NCI-H2081 treated with DMSO at 0.1 percent for 48 hours (cell line): ENCODE data around the gene EPYC.
A peak's percentile ranks its signal among the peaks of the same experiment; 100 is the strongest.

Experiments used
- DNase-seq: peaks from one replicate; lab custom pipeline; 2025; lab: John Stamatoyannopoulos, UW

EPYC gene

DNA sequence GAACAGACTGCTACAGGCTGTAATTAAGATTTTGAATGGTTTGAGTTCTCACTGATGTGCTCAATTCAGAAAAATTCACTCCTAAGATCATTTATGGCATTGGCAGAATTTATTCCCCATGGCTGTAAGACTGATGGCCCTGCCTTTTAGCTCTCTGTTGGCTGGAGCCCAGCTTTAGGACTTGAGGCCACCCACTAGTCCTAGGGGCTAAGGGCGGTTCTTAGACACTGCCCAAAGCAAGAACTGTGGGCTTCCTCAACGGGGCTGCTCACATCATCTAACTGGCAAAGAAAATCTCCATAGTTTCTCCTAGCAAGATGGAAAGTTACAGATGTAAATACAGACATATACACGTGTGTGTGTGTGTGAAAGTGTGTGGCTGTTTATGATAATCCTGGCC lies 46.4 kb downstream of the EPYC start:
- no peak for DNase-seq

DNA sequence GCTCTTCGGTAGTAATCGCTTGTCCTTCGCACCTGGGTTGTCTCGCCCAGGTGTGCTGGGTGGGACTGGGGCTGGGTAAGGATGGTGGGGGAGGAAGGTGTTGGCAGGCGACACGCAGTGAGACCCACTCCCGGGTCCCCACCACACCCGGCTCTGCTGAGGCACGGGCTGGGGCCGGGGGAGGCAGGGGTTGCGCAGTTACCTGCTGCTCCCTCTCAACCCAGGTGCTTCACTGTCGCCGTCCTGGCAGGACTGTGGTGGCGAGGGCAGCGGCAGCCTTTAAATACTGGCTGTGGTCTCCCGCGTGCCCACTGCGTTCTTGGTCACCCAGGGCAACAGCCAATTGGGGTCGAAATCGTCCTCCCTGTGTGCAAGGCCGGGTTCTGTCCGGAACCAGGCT lies 49.9 kb downstream of the EPYC start, which contains the start of gene CCER1:
Gene CCER1, minus strand, starts transcription at position 256 of the 400 bp plus-strand sequence. CDS start 434 bp downstream, outside the sequence.
- DNase-seq, result no peak

DNA sequence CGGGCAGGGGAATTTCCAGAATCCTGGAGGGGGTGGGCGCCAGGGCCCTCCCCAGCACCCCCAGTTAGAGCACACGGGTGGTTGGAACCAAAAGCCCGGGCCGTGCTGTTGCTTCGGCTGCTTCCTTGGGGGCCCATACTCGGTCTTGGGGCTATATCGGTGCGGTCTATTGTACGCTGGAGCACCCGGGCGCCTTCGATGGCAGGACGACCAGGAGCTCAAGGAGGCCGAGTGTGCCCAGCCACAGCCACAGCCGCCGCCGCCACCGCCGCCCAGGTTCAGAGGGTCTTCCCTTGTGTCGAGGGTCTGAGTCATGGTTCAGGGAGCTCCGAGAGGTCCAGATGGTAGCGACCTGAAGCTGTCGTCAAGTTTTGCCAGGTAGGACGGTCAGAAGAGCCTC lies 50.3 kb downstream of the EPYC start:
- no peak for DNase-seq

DNA sequence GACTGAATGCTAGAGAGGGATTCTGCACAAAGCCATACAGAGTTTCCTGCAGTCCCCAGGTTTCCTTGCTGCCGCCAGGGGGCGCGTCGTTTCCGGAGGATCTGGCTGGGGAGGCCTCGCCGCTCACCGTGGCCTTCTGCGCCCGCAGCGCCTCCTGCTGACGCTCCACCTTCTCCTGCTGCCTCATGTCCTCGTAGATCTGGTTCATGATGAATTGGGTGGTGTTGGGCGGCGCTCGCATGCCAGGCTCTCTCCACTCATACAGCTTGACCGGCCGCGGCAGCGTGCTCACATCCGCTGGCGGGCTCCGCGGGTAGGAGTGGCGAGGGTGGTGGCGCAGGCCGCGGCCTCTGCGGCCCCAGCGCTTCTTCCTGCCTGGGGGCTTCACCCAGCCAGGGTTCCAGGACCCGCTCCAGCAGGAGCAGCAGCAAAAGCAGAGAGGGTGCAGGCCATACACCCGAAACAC lies 50.8 kb downstream of the EPYC start:
- no peak for DNase-seq

DNA sequence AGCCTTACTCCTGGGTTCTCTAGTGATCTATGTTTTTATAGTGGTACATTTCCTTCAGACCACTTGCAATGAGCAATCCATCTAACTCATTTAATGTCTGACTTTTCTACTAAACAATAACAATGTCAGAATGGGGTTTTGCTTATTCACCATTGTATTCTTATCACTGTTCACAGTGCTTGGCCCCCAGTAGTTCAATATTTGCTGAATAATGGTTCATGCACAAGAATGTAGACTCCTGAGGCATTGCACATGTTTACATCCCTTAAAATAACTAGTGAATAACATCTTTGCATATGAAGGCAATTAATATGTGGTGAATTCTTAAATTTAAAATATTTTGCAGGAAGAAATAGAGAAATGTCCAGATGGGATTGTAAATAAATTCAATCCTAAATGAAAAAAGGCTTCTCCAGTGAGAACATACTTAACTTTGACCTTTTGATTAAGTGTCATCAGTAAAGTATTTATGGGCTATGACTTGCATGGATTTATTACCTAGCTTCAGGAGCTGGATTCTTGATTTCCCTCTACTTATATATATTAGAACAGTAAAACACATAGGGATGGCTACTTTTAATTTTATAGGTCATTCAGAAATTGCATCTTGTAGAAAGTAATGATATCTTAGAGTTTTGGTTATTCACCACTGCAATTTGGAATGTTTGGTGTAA lies 53.2 kb downstream of the EPYC start:
- DNase-seq, result no peak

DNA sequence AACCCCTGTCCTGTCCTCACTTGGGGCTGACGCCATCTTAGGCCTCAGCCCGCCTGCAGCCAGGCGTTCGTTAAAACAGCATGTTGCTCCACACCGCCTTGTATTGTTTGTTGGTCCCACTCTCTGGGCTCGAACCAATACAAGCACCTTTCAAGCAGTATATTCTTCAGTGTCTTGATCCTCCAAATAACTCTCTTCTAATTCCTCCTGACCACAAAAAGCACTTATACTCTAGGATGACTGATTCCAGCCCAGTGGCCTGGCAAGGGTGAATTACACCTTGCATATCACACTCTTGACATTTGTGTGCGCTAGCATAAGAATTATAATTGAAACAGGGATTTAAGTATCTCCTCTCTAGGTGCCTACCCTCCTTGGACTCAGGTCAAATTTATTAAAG lies 56.9 kb downstream of the EPYC start:
- DNase-seq, result no peak

DNA sequence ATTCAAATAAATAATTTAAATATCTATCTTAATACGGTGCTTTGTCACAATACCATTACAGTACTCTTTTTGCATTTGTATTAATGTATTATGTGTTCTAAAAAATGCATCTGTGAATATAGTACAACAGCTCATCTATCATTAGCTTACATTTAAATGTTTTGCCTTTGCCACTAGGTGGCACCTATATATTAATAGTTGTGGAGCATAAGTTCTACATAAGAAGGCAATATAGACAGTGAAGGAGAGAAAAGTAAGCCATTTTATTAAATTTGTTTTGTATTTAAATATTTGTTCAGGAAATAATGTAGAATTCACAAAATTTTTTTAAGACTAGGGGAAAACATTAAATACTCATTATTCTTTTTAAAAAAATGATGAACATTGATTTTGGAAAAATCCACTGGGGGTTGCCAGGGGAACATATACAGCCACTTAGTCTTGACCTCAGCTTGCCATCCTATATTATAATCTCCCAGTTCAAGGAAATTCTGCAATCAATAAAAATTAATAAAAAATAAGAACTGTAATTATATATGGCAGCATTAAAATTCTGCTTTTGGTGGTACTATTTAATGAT lies 59.6 kb downstream of the EPYC start:
- DNase-seq, result peak; percentile 10

DNA sequence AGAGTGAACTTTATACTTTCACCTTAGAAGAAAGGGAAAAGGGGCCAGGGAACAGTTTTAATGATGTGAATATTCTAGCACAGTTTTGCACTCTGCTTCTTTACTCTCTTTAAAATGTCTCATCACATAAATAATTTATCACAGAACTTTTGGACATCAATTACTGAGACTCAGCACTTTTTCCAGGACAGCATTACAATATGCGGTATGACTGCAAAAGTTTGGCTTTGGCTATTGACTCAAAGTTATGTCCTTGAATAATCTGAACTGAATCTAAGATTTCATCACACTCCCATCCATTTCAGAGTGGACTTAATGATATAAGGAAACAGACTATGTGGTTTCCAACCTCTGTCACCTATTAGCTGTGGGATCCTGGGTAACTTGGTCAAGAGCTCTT lies 61.5 kb downstream of the EPYC start:
- DNase-seq, result no peak

DNA sequence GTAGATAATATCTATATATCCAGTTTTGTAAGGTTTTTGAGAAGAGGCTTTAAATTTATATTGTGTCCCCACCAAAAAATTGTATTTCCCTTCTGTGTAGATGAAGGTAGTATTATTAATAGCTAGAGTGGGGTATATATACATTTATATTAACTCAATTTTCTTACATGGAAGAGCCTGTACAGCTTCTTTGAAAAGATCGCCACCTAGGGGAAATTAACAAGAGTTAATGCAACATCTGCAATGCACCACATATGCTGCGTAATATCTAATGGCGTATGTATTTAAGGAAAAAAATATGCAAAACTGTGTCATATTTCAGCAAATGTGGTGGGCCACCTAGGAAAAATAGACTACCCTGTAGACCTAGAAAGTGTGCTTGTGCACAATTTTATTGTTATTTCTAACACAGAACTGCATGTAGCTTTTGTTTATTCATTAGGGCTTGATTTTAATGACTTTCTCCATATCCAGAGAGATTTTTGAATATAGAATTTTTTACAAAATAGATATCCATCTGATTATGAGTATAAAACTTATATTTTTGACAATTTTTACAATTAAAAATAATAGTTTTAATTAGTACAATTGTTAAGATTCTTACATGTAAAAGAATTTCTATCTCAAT lies 63.8 kb downstream of the EPYC start:
- DNase-seq, result peak; percentile 8

DNA sequence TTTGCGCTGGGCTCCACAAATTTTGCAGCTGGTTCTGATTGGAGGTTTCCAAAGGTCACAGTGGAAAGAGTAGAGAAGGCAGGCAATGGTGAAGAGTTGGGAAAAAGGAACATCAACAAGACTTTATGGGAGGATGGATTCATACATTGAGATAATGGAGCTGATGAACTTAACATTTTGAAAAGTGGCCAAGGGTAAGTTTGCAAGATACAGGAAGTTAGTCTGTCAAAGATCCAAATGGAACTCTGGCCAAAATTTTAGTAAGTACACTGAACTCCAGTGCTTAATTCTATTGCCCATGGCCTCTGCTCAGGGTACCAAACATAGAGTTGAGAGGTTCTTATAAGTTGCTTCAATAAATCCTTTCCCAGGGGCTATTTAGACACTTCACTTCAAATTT lies 65.4 kb downstream of the EPYC start:
- DNase-seq, result no peak

DNA sequence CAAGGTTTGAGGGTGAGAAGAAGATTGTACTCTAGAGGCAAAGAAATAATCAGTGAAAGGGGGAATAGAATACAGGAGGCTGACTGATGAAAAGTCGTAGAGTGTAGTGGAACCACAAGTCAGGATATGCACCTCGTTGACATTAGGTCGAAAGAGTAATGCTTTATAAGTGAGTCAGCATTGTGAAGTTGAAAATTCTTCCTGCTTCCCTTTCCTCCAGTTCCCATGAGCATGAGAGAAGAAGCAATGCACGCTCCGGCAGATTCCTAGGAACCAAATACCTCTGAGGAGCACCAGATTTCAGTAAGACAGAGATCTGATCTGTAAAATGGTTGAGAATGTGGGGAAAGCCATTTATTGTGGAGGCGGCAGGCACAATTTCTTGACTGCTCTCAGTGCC lies 66.3 kb downstream of the EPYC start:
- no peak for DNase-seq

DNA sequence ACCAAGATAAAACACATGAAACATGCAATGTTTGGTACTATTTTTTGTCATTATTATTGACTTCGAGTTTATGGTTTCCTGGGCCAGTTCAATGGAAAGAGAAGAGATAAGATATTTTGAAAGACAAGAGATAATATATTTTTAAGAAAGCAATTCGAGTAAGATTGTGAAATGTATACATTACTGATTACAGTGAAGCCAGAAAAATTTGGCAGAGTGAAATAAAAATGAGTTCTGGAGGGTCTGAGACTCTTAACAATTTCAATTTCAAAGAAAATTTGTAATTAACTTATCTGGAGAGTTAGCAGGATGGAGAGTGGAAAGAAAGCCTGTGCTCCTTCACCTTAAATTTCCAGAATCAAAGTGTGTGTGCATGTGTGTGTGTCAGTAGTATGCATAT lies 67.1 kb downstream of the EPYC start:
- DNase-seq, result no peak

DNA sequence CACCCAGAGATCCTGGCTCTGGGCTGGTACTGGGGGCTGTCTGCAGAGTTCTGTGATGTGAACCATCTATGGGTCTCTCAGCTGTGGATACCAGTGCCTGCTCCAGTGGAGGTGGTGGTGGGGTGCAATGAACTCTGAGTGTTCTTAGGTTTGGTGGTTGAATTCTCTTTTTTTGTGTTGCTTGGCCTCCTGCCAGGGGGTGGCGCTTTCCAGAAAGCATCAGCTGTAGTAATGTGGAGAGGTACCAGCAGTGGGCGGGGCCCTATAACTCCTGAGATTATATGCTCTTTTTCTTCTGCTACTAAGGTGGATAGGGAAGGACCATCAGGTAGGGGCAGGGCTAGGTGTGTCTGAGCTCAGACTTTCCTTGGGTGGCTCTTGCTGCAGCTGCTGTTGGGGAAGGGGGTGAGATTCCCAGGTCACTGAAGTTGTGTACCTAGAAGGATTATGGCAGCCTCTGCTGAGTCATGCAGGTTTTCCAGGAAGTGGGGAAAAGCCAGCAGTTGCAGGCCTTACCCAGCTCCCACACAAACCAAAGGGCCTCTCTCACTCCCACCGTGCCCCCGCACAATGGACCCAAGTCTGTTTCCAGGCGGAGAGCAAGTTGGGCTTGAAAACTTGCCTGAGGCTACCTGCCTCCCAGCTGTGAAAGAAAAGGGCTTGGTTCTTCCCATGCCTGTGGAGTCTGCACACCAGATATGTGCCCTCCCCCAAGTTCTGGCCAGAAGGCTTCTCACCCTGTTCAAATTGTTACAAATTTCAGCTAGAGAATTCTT lies 68.4 kb downstream of the EPYC start:
- no peak for DNase-seq

DNA sequence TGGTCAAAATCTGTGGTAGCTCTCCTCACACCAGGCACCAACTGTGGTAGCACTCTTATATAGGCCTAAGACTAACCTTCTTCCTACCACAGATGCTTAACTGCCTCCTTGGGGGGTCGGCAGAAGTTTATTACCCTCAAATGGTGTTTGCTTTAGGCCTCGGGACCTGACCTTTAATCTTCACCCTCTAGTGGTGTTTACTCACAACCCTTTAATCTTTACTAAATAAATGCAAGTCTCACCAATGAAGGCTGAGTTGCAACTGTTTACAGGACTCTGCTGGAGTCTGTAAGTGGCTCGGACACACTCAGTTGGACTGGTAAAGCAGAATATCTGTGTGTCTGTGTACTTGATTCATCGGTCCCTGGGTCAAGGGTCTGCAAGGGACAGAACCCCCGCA lies 79.2 kb downstream of the EPYC start:
- DNase-seq, result no peak

DNA sequence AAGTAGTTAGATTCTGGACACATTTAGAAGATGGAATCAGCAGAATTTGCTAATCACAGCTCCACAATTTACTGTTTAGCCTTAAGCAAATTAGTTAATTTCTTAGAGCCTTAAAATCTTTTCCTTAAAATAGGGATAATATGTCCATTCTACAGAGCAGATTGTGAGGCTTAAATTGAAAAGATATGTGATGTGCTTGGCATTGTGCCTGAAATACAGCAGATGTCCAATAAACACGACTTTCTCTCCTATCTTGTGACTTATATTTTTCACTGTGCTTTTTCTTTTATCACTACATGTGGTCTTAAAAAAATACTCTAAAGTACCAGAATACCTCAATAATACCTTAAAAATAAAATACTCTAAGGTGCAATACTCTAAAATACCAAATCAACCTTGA lies 80.4 kb downstream of the EPYC start:
- DNase-seq, result no peak

DNA sequence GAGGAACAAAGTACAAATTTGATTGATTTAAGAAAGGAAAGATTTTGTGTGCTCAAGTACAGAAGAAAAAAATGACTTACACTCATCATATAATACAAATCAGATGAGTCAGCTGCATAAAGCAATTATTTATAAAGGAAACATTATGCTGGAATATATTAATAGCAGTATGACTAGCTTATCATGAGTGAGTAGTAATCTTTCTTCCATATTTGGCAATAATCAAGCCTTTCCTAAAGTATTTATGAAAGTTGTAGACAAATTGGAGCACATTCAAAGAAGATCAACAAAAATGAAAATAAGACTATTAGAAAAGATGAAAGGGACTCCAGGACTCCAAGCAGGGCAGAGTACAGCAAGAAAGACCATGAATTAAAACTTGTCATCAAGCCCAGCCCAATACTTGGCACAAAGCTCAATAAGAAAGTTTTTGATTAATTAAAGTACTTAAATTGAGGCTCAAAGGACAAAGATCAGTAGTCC lies 82.6 kb downstream of the EPYC start:
- no peak for DNase-seq

DNA sequence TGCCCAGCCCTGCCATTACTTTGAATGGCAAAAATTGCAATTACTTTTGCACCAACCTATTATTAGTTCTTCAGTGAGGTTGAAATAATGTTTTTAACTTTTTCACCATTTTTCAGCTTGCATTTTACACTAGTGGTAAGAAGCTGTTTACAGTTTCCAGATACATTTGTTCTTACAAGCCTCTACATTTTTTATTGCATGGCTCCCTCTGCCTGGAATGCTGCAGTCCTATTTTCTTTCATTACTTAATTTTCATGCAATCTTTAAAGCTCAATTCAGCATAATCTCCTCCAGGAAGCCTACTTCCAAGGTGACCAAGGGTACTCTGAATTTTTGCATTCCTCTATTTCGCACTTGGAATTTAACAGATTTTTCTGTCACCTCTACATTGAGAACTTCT lies 83.2 kb downstream of the EPYC start:
- DNase-seq, result no peak

DNA sequence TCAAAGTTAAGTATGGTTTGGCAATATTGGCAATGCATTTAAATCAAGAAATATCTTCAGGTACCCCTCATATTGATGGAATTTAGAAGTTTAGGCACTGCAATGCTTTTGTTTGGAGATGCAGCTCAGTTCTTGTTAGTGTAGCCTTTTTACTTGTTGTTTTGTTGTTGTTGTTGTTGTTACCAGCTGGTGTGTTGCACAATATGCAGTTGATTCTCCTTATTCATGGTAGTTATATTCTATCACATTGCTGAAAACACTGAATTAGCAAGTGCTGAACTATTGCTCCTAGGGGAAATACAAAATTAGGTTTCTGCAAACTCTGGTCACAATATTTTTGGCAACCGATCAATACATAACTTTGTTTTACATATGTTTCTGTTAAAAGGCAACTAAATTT lies 84.5 kb downstream of the EPYC start:
- no peak for DNase-seq

DNA sequence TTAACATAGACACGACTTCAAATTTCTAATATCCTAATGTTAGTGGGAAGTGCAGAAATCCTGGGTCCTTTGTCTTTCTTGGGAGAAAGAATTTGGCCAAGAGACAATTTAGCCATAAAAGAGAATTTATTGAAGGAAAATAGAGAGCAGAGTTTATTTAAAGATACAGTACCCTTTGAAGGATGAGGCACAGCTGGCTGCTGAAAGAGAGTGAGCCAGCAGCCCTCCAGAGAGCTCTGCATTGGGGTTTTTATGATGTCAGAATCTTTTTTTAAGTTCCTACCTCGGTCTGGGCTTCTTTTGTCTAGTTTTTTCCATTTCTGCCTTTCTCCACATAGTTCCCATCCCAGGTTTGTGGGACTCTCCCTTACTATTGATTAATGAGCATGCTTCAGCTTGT lies 87.3 kb downstream of the EPYC start:
- DNase-seq, result no peak

DNA sequence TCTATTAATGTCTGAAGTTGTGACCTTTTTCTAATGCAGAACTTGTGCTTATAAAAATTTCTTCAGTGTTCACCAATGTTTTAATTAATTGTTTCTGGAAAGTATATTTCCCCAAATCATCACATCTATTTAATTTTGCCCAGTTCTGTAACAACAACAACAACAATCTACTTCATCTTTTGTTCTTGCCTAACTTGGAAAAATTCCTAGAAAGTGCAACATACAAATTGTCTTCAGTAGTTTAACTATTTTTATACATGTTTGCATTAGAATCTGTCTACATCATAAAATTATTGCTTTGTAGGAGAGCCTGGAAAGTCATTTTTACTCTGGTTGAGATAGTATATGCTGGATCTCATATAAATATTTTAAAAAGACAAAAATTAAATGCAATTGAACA lies 88.3 kb downstream of the EPYC start:
- DNase-seq, result no peak

DNA sequence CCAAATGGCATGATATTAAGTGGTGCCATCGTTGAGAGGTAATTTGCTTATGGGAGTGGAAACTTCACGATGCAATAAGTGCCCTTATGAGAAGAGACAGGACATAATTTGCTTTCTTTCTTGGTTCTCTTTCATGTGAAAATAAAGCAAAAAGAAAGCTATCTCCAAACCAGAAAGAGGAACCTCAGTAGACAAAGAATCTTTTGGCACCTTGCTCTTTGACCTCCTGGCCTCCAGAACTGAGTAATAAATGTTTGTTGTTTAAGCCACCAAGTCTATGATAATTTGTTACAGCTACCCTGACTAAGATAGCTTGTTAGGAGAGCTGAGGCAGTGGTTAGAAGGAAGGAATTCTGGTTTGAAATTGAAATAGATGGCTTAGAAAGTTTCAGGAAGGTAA lies 89.4 kb downstream of the EPYC start:
- no peak for DNase-seq
